Ovary (tissue), 9 donors: ENCODE results near the gene ELOA. TPM values are rescaled to one million over a fixed set of nuclear protein-coding genes. Genes with fewer than 3 reads are reported as not detected.
A peak's percentile ranks its signal among the peaks of the same experiment; 100 is the strongest.
"Not testable (repeated sequence)": the region's sequence is repeated elsewhere in the genome, so short reads cannot be mapped to it uniquely, and the experiment has no call there.

Source experiments
- DNase-seq, 5 donors: peaks; one replicate each; pipeline ENCODE4 v3.0.0-alpha.2; 2019 to 2020
- H3K27ac ChIP-seq, 2 donors: fragments of 200-600 bp; one replicate each; pipeline versions ENCODE4 v1.5.1 to v1.8.0; 2019 to 2022
- H3K27me3 ChIP-seq: fragments of 200-600 bp; one replicate; pipeline ENCODE4 v1.8.0; 2022
- H3K36me3 ChIP-seq: fragments of 200-600 bp; sonication (generic); one replicate; pipeline ENCODE4 v1.5.1; 2019
- H3K4me1 ChIP-seq: one replicate; pipeline ENCODE4 v1.8.1; 2013; ENCODE audit warnings: mild to moderate bottlenecking, moderate library complexity; ENCODE audit not compliant: insufficient read depth
- H3K4me3 ChIP-seq: fragments of 200-600 bp; sonication (generic); one replicate; pipeline ENCODE4 v1.5.1; 2017
- H3K9me3 ChIP-seq, 2 donors: fragments of 200-600 bp in 1 of 2; sonication (generic) in 1 of 2; one replicate each; pipeline versions ENCODE4 v1.5.1 to v1.8.1; 2013 to 2019; ENCODE audit warnings: mild to moderate bottlenecking in 1 of 2, moderate library complexity in 1 of 2
- EP300 ChIP-seq: sonication (generic); formaldehyde crosslinking; IDR thresholded peaks from one replicate; pipeline ENCODE4 v1.6.1; 2017; ENCODE audit warnings: antibody characterized with exemption
- POLR2A ChIP-seq: fragments of 450-650 bp; IDR thresholded peaks from one replicate; pipeline ENCODE4 v1.6.1; 2017; ENCODE audit warnings: antibody characterized with exemption, mild to moderate bottlenecking, moderate library complexity
- WGBS, 3 donors: extraction: QIAGEN DNeasy Blood & Tissue Kit in 1 of 3; methylation state at CpG; one replicate each; pipeline versions ENCODE4 v1.1.5 to v1.1.7; 2013 to 2017; 5-methylcytosine and 5-hydroxymethylcytosine counted together
- intact Hi-C, 4 donors: fragments of 100-400 bp; cut with DNase I; formaldehyde crosslinking; loops; one replicate each; pipeline versions ENCODE4 v1.11.0 to v1.15.1; 2022 to 2023
- polyA plus RNA-seq, 2 donors: library from polyadenylated mRNA; stranded (reverse); fragments of 200-250 nt in 1 of 2; fragments of 350-450 nt in 1 of 2; fragmentation: Illumina TruSeq in 1 of 2; extraction: RNeasy Lipid Tissue Mini Kit (QIAGEN cat#74804) in 1 of 2; gene quantifications; one replicate each; pipeline ENCODE4 v1.2.3, GENCODE V29; 2013 to 2014
- total RNA-seq, 7 donors: library from RNA; depleted of rRNA in 2 of 7; stranded (reverse); fragments of >200 nt in 2 of 7; fragmentation: NEBNext Ultra II Directional in 3 of 7; extraction: Animal tissue kit (Norgen Biotek cat#: 25700) in 3 of 7; gene quantifications; one replicate each; pipeline versions ENCODE4 v1.1.0 to v1.2.4, GENCODE V29; 2016 to 2023
- TF ChIP-seq, protein P1 (sequence below), 3 donors: fragments of 450-650 bp in 2 of 3; fragments of 200-600 bp in 1 of 3; IDR thresholded peaks; one replicate each; pipeline versions ENCODE4 v1.5.1 to v1.8.0; 2016 to 2022; ENCODE audit warnings: antibody characterized with exemption in 3 of 3, mild to moderate bottlenecking in 1 of 3
- donor health status: DM: no; HTN: no; CAD: no; lungs with moderate emphysema.
- donor health status: DM: no; HTN: no; CAD: no.
- donor health status: Bipolar disorder and iron deficiency.
- donor health status: DM: yes; HTN: yes; CAD: no.
- donor health status: DM: no; HTN: no; CAD: no.
- donor health status: DM: yes; HTN: yes; CAD: no.

Gene ELOA
- total and polyA plus RNA-seq, 9 donors: 13.0 to 38.0 (median 27.3) TPM

DNA sequence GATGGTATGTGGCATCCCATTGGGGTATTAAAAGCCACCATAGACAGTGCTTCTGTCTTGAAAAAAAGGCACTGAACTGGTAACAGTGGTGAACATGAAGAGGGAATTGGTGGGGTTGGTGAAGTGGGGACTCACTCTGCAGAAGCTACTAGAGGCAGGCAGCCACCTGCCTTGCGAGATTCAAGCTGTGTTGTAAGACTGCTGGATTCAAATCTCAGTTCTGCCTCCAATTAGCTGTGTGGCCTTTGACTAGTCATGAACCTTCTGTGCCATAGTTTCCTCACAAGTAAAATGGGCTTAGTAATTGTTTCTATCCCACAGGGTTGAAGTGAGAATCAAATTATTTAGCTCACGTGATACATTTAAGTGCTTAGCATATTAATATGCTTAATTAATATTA lies 16.6 kb upstream of the ELOA start:
- no peak for DNase-seq
- no peaks in the 10 kb centered on the region for H3K27me3 ChIP-seq
- TF ChIP-seq POLR2A: no peak
- TF ChIP-seq, protein P1, sequence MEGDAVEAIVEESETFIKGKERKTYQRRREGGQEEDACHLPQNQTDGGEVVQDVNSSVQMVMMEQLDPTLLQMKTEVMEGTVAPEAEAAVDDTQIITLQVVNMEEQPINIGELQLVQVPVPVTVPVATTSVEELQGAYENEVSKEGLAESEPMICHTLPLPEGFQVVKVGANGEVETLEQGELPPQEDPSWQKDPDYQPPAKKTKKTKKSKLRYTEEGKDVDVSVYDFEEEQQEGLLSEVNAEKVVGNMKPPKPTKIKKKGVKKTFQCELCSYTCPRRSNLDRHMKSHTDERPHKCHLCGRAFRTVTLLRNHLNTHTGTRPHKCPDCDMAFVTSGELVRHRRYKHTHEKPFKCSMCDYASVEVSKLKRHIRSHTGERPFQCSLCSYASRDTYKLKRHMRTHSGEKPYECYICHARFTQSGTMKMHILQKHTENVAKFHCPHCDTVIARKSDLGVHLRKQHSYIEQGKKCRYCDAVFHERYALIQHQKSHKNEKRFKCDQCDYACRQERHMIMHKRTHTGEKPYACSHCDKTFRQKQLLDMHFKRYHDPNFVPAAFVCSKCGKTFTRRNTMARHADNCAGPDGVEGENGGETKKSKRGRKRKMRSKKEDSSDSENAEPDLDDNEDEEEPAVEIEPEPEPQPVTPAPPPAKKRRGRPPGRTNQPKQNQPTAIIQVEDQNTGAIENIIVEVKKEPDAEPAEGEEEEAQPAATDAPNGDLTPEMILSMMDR (IDR thresholded peaks at IDR 0.05): no peak
- no peak for TF ChIP-seq EP300
- intact Hi-C loops: no loop called here
- no peak overlapping the region for H3K4me3 ChIP-seq
- H3K4me1 ChIP-seq: peaks cover 3% of the 10 kb centered on the region
- H3K9me3 ChIP-seq: no peaks in the 10 kb centered on the region
- peak overlapping the region in 1 of 2 donors; percentile 47 for H3K27ac ChIP-seq
- WGBS, 3 donors: 79 to 92% (median 89%) methylated on average over 2 of the region's 2 CpGs
- no peaks in the 10 kb centered on the region for H3K36me3 ChIP-seq

DNA sequence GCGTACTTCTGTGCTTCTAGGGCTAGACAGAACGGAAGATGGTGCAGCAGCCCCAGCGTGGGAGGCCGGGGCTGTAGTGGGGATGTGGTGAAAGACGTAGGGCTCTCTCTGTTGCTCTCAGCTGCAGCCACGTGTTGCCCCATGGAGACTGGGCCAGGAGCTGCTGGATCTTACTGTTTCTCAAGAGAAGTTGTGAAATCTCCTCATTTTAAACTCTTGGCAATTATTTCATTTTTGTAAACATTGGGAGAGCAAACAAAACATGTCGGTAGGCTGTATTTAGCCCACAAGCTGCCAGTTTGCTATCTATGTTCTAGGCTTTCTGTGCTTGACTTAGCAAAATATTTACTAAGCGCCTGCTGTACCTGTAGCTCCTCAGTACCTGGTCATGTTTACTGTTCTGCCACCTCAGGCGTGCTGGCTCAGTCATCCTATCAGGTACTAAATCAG lies 15.9 kb upstream of the ELOA start:
- H3K27me3 ChIP-seq: no peaks in the 10 kb centered on the region
- no peak overlapping the region for H3K4me3 ChIP-seq
- peaks cover 3% of the 10 kb centered on the region for H3K4me1 ChIP-seq
- 16 to 32% (median 27%) methylated on average over 9 of the region's 9 CpGs for WGBS, 3 donors
- TF ChIP-seq, protein P1 (IDR thresholded peaks at IDR 0.05): no peak
- TF ChIP-seq EP300 (no peak), POLR2A (no peak)
- no peaks in the 10 kb centered on the region for H3K36me3 ChIP-seq
- no peaks in the 10 kb centered on the region for H3K9me3 ChIP-seq
- intact Hi-C loops: no loop called here
- DNase-seq: peak; percentile 75 to 87 (median 85)
- H3K27ac ChIP-seq: peak overlapping the region in 1 of 2 donors; percentile 47

DNA sequence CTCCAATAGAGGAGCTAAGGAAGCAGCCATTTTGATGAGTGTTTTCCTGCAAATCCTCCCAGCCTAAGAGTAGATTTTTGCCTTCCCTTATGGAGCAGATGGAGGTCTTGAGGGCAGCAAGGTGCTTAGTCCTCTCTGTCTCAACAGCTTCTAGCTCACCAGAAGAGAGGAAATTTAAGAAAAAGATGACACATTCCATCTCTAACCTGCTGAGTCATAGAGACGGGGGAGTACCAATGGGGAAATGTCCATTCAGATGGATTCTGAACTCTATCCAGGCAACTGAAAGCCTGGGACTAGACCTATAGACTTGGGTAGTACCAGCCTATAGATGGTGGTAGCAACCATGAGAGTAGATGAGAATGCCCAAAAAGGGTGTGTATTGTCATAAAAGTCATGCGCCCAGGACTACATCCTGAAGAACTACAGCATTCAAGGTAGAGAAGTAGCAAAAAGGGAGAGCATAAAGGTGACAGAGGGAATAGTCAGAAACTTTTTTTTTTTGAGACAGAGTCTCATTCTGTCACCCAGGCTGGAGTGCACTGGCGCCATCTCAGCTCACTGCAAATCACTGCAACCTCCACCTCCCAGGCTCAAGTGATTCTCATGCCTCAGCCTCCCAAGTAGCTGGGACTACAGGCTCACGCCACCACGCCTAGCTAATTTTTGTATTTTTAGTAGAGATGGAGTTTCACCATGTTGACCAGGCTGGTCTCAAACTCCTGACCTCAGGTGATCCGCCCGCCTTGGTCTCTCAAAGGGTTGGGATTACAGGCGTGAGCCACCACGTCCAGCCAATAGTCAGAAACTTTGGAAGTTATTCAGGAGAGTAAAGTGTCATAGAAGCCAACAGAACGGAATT lies 10.7 kb upstream of the ELOA start:
- H3K27me3 ChIP-seq: no peaks in the 10 kb centered on the region
- no peaks in the 10 kb centered on the region for H3K36me3 ChIP-seq
- TF ChIP-seq, protein P1 (IDR thresholded peaks at IDR 0.05): no peak
- TF ChIP-seq EP300 (no peak), POLR2A (no peak)
- H3K27ac ChIP-seq: no peak overlapping the region
- intact Hi-C loops: no loop called here
- no peak overlapping the region for H3K4me3 ChIP-seq
- H3K4me1 ChIP-seq: peaks cover under 1% of the 10 kb centered on the region
- 95 to 96% (median 95%) methylated on average over 10 of the region's 10 CpGs for WGBS, 3 donors
- H3K9me3 ChIP-seq: no peaks in the 10 kb centered on the region
- no peak for DNase-seq

DNA sequence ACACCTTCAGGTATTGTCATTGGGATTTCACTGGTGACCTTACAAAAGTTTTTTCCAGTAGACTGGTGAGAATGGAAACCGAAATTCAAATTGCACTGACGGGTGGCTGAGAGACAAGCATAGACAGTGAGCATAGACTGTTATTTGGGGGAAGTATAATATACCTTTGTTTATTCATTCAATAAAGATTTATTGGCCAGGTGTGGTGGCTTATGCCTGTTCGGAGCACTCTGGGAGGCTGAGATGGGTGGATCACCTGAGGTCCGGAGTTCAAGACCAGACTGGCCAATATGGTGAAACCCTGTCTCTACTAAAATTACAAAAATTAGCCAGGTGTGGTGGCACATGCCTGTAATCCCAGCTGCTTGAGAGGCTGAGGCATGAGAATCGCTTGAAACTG lies 10.0 kb upstream of the ELOA start:
- intact Hi-C loops, H3K4me3 ChIP-seq, DNase-seq, H3K4me1 ChIP-seq, H3K9me3 ChIP-seq, H3K36me3 ChIP-seq, H3K27me3 ChIP-seq, H3K27ac ChIP-seq: not testable (repeated sequence)
- 95 to 99% (median 98%) methylated on average over 5 of the region's 5 CpGs for WGBS, 3 donors

DNA sequence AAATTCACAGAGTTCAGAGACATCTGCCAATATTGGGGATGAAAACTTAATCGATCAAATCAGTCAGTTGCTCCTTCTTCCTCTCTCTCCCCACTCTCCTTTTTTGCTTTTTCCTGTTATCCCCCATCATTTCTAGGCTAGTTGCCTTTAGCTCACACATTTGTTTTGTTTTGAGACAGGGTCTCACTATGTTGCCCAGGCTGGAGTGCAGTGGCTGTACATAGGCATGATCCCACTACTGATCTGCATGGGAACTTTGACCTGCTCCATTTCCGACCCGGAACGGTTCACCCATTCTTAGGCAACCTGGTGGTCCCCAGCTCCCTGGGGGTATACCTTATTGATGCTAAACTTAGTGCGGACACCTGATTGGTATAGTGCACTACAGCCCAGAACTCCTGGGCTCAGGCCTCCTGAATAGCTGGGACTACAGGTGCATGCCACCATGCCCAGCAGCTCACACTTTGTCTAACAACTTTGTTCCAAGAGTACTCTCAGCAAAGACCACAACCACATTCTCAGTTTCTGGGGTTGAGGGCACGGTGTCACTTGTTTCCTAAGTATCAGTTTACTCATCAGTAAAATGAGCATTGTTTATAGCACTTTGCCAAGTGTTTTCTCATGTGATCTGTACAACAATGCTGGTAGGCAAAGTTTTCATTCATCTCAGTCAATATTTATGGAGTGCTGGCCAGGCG lies 6.7 kb upstream of the ELOA start:
- no peak for DNase-seq
- H3K27me3 ChIP-seq: no peaks in the 10 kb centered on the region
- no peak overlapping the region for H3K27ac ChIP-seq
- WGBS, 3 donors: 94 to 99% (median 94%) methylated on average over 7 of the region's 7 CpGs
- no peak overlapping the region for H3K4me3 ChIP-seq
- H3K9me3 ChIP-seq: no peaks in the 10 kb centered on the region
- intact Hi-C loops: no loop called here
- H3K36me3 ChIP-seq: no peaks in the 10 kb centered on the region
- H3K4me1 ChIP-seq: no peaks in the 10 kb centered on the region
- TF ChIP-seq, protein P1 (IDR thresholded peaks at IDR 0.05): no peak
- TF ChIP-seq EP300: no peak
- no peak for TF ChIP-seq POLR2A
